Measurements from ENCODE around the gene U2AF1L4. TPM values are rescaled to one million over a fixed set of nuclear protein-coding genes. Genes with fewer than 3 reads are reported as not detected.

Gene U2AF1L4
- total RNA-seq, 2 experiments from 2014 or later: 35.5 to 36.2 TPM

DNA sequence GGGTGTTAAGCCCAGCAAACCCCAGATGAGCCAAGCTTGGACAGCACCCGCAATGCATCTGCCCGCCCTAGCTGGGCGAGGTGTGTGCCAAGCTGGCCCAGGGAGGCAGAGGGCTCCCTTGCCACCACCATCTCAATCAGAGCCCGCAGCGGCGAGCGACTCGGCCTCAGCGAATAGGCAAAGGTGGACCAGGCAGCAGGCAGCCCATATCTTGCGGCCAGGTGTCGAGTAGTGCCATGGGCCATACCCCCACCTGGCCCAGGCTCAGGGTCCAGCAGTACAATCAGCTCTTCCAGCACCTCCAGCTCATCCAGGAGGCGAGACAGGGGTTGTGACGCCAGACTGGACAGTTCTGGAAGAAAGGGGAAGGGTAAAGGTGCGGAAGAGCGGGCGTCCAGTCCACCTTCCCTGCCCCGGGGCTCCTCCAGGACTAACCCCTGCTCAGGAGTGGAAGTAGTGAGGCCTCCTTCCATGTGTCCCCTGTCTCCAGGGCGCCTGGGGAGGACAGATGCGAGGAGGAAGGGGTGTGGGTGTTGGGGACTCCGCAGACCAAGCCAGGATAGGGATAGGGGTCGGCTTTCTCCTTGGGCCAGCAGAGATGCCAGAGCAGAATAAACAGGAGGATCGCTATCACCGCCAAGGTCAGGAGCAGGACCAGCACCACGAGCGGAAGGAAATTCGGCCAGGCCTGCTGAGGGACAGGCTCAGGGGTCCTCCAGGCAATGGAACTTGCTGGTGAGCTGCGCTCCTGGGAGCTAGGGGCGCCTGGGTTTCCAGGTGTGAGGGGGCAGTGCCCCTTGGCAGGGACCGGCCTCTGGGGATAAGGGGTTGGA is 5.7 kb downstream of the U2AF1L4 start:
- Mint-ChIP-seq H3K4me1 (peaks cover 47% of the 10 kb centered on the region), H3K9me3 (no peaks in the 10 kb centered on the region), H3K4me3 (peak overlapping the region; percentile 81), H3K36me3 (ENCODE audit: low read depth) (peaks cover 44% of the 10 kb centered on the region), H3K27me3 (no peaks in the 10 kb centered on the region), H3K27ac (no peak overlapping the region)
- ChIA-PET CTCF (interaction anchor here (0.8 to 1.3 kb wide), 2 partner anchors 19 to 47 kb away, joined by 3 to 5 read pairs; no protein-coding TSS in a partner anchor), POLR2A (interaction anchor here (0.6 to 5.3 kb wide), 11 partner anchors 7 to 577 kb away, joined by 3 to 45 read pairs (median 5); partner anchors contain the start of gene KMT2B)
- DNase-seq: no peak

DNA sequence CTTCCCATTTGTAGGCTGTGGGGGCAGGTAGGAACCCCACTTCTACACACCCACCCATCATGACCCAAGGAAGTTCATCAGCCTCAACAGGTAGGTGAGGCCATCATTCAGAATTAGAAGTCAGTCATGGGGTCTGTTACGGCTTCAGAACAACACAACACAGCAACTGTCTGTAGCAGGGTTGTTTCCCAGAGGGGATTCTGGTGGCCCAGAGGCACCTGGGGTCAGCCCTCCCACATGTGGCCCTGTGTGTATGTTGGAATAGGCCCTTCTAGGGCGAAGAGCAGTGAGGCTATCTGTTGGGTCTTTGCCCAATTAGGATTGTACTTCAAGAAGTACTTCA is 6.4 kb downstream of the U2AF1L4 start:
- CTCF ChIA-PET: interaction anchor here (0.8 kb wide), 1 partner anchor 46 kb away, joined by 3 read pairs; no protein-coding TSS in a partner anchor
- peak overlapping the region; percentile 21 for H3K4me3 Mint-ChIP-seq

DNA sequence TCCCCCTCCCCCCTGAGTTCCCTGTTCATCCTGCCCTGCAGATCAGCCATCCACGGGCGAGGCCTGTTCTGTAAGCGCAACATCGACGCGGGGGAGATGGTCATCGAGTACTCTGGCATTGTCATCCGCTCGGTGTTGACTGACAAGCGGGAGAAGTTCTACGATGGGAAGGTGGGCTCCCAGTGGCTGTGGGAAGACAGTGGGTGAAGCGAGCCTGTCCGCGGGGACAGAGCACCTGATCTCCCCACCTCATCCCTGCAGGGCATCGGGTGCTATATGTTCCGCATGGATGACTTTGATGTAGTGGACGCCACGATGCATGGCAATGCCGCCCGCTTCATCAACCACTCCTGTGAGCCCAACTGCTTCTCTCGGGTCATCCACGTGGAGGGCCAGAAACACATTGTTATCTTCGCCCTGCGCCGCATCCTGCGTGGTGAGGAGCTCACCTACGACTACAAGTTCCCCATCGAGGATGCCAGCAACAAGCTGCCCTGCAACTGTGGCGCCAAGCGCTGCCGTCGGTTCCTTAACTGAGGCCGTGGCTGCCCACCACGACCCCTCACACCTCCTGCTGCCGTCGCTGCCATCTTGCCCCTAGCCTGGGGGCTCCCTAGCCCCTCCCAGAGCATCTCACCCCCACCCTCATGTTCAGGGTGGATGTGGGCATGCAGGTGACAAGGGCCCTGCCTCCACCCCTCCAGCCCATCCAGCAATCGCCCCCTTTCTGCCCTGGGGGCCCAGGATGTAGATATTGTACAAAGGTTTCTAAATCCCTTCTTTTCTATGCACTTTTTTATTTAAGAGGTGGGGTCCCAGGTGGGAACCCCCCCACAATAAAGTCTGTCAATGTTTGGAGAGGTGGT is 7.0 kb downstream of the U2AF1L4 start:
- Mint-ChIP-seq H3K27me3 (no peaks in the 10 kb centered on the region), H3K4me3 (peak overlapping the region; percentile 21), H3K36me3 (ENCODE audit: low read depth) (peaks cover 47% of the 10 kb centered on the region), H3K4me1 (peaks cover 37% of the 10 kb centered on the region), H3K27ac (peak overlapping the region; percentile 10), H3K9me3 (no peaks in the 10 kb centered on the region)
- CTCF ChIA-PET: interaction anchor here (0.8 to 2.5 kb wide), 5 partner anchors 10 to 46 kb away, joined by 3 to 12 read pairs (median 4); partner anchors contain the start of gene LIN37
- POLR2A ChIA-PET: interaction anchor here (0.7 to 5.3 kb wide), 9 partner anchors 10 to 82 kb away, joined by 3 to 45 read pairs (median 4); partner anchors contain the start of gene KMT2B
- no peak for DNase-seq

More for the DNA sequence above, 6.4 kb downstream of the U2AF1L4 start:
- POLR2A ChIA-PET: interaction anchor here (1.0 to 5.3 kb wide), 2 partner anchors 19 to 81 kb away, joined by 3 to 45 read pairs; partner anchors contain the start of gene KMT2B
- peaks cover 41% of the 10 kb centered on the region for H3K4me1 Mint-ChIP-seq
- H3K27ac Mint-ChIP-seq: no peak overlapping the region
- no peaks in the 10 kb centered on the region for H3K27me3 Mint-ChIP-seq
- no peaks in the 10 kb centered on the region for H3K9me3 Mint-ChIP-seq
- no peak for DNase-seq
- peaks cover 44% of the 10 kb centered on the region for H3K36me3 Mint-ChIP-seq (ENCODE audit: low read depth)

DNA sequence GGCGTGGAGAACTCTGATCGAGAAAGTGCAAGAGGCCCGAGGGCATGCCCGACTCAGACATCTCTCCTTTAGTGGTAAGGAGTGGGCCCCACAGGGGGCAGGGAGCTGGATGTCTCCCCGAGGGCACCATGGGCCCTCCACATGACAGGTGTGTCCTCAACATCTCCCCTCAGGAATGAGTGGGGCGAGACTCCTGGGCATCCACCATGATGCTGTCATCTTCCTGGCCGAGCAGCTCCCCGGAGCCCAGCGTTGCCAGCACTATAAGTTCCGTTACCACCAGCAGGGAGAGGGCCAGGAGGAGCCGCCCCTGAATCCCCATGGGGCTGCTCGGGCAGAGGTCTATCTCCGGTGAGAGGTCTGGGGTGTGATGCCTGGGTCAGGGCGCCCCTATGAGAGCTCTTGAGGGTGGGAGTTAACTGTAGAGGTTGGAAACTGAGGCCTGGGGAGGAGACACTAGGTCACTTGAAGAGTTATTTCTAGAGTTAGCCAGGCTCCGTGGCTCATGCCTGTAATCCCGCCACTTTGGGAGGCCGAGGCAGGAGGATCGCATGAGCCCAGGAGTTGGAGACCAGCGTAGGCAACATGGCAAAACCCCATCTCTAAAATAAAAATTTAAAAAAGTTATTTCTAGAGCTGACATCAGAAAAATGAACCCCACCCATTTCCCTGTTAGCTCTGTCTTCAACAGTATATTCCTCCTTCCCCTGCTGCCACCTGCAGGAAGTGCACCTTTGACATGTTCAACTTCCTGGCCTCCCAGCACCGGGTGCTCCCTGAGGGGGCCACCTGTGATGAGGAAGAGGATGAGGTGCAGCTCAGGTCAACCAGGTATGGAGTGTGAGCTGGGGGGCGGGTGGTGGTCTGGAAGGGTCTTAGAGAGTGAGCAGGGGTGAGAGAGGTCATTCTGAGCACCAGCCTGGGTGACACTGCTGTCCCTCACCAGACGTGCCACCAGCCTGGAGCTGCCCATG is 8.0 kb downstream of the U2AF1L4 start:
- no peaks in the 10 kb centered on the region for H3K27me3 Mint-ChIP-seq
- H3K4me3 Mint-ChIP-seq: no peak overlapping the region
- no peak for DNase-seq
- ChIA-PET POLR2A (interaction anchor here (0.7 to 4.1 kb wide), 11 partner anchors 8 to 83 kb away, joined by 3 to 17 read pairs (median 4); partner anchors contain the start of genes KMT2B, LIN37, PSENEN and U2AF1L4), CTCF (interaction anchor here (0.7 to 2.5 kb wide), 8 partner anchors 11 to 44 kb away, joined by 3 to 12 read pairs (median 4); partner anchors contain the start of gene LIN37)
- H3K4me1 Mint-ChIP-seq: peaks cover 29% of the 10 kb centered on the region
- H3K27ac Mint-ChIP-seq: peak overlapping the region; percentile 70
- peaks cover 45% of the 10 kb centered on the region for H3K36me3 Mint-ChIP-seq (ENCODE audit: low read depth)
- no peaks in the 10 kb centered on the region for H3K9me3 Mint-ChIP-seq

DNA sequence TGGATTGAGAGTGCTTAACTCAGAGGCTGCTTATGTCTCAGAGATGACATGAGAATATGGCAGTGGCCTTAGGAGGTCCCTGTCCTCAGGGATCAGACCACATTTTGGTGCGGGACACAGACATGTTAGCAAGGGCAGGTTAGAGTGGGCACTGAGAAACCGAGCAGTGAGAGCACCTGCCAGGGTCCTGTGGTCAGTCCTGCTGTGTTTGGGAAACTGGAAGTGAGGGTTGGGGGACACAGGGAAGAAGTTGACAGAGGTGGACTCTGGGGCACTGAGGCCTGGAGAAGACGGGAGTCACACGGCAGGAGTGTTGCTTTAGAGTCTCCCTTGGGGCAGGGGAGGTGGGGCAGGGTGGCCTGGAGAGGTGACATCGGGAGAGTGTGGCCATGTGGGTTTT is 10.3 kb downstream of the U2AF1L4 start:
- Mint-ChIP-seq H3K27ac (no peak overlapping the region), H3K36me3 (ENCODE audit: low read depth) (peaks cover 64% of the 10 kb centered on the region), H3K27me3 (no peaks in the 10 kb centered on the region), H3K4me3 (no peak overlapping the region), H3K4me1 (peaks cover 24% of the 10 kb centered on the region), H3K9me3 (no peaks in the 10 kb centered on the region)
- no peak for DNase-seq
- CTCF ChIA-PET: no interaction called here
- POLR2A ChIA-PET: interaction anchor here (1.2 to 4.1 kb wide), 3 partner anchors 10 to 16 kb away, joined by 4 to 13 read pairs (median 7); partner anchors contain the start of genes PSENEN and U2AF1L4

DNA sequence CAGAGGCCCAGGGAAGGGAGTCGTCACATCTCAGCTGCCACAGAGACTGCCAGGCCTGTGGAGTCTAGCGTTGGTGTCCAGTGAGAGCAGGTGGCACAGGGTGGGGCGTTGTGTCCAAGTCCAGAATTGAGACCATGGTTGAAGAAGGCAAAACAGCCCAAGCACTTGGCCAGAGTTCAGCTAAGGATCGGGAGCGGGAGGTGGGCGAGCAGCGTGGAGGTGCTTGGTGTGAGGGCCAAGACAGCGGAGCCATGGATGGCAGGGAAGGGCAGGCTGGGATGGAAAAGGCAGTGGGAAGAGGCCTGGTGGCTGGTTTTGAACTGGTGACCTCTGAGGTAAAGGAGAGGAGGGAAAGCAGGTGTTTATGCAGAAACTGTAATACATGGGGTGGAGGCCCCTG is 10.9 kb downstream of the U2AF1L4 start:
- ChIA-PET POLR2A (interaction anchor here (1.2 to 4.1 kb wide), 2 partner anchors 11 to 16 kb away, joined by 7 to 13 read pairs; partner anchors contain the start of genes PSENEN and U2AF1L4), CTCF (no interaction called here)
- Mint-ChIP-seq H3K27ac (no peak overlapping the region), H3K9me3 (no peaks in the 10 kb centered on the region), H3K27me3 (no peaks in the 10 kb centered on the region), H3K36me3 (ENCODE audit: low read depth) (peaks cover 70% of the 10 kb centered on the region), H3K4me3 (no peak overlapping the region), H3K4me1 (peaks cover 20% of the 10 kb centered on the region)
- no peak for DNase-seq

DNA sequence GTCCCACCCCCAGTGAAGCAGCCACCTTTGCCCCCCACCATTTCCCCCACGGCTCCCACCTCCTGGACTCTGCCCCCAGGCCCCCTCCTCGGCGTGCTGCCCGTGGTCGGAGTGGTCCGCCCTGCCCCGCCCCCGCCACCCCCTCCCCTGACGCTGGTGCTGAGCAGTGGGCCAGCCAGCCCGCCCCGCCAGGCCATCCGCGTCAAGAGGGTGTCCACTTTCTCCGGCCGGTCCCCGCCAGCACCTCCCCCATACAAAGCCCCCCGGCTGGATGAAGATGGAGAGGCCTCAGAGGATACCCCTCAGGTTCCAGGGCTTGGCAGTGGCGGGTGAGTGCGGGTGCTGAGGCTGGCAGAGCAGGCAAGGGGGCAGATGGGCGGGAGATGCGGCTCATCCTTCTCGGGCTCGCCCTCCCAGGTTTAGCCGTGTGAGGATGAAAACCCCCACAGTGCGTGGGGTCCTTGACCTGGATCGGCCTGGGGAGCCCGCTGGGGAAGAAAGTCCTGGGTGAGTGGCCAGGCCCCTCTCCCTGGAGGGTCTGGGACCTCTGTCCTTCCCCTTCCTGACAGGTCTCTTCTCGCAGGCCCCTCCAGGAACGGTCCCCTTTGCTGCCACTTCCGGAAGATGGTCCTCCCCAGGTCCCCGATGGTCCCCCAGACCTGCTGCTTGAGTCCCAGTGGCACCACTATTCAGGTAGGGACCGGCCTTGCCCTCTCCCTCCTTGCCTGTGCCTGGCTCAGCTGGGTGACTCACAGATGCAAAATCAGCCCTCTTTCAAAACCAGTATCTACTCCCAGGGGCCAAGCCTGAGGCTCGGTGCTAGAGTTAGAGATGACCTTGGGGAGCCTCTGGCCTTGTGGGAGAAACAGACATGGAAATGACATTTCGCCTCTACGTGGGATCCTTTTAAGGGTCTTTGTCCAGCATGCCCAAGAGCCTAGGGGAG is 11.8 kb downstream of the U2AF1L4 start:
- CTCF ChIA-PET: no interaction called here

DNA sequence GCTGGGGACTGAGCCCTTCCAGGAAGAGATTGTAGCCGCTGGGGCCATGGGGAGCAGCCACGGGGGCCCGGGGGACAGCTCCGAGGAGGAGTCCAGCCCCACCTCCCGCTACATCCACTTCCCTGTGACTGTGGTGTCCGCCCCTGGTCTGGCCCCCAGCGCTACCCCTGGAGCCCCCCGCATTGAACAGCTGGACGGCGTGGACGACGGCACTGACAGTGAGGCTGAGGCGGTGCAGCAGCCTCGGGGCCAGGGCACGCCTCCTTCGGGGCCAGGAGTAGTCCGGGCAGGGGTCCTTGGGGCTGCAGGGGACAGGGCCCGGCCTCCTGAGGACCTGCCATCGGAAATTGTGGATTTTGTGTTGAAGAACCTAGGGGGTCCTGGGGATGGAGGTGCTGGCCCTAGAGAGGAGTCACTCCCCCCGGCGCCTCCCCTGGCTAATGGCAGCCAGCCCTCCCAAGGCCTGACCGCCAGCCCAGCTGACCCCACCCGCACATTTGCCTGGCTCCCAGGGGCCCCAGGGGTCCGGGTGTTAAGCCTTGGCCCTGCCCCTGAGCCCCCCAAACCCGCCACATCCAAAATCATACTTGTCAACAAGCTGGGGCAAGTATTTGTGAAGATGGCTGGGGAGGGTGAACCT is 12.6 kb downstream of the U2AF1L4 start:
- Mint-ChIP-seq H3K4me3 (no peak overlapping the region), H3K36me3 (ENCODE audit: low read depth) (peaks cover 71% of the 10 kb centered on the region), H3K9me3 (no peaks in the 10 kb centered on the region), H3K4me1 (peaks cover 14% of the 10 kb centered on the region), H3K27ac (no peak overlapping the region), H3K27me3 (no peaks in the 10 kb centered on the region)
- ChIA-PET CTCF (no interaction called here), POLR2A (interaction anchor here (1.0 to 3.1 kb wide), 4 partner anchors 8 to 12 kb away, joined by 3 to 12 read pairs (median 4); partner anchors contain the start of gene IGFLR1)
- no peak for DNase-seq

More for the DNA sequence above, 11.8 kb downstream of the U2AF1L4 start:
- Mint-ChIP-seq H3K36me3 (ENCODE audit: low read depth) (peaks cover 71% of the 10 kb centered on the region), H3K9me3 (no peaks in the 10 kb centered on the region), H3K27ac (peak overlapping the region; percentile 31), H3K27me3 (no peaks in the 10 kb centered on the region), H3K4me1 (peaks cover 14% of the 10 kb centered on the region), H3K4me3 (no peak overlapping the region)
- no peak for DNase-seq
- POLR2A ChIA-PET: interaction anchor here (1.2 to 4.1 kb wide), 3 partner anchors 10 to 15 kb away, joined by 7 to 13 read pairs (median 12); partner anchors contain the start of genes IGFLR1, PSENEN and U2AF1L4

DNA sequence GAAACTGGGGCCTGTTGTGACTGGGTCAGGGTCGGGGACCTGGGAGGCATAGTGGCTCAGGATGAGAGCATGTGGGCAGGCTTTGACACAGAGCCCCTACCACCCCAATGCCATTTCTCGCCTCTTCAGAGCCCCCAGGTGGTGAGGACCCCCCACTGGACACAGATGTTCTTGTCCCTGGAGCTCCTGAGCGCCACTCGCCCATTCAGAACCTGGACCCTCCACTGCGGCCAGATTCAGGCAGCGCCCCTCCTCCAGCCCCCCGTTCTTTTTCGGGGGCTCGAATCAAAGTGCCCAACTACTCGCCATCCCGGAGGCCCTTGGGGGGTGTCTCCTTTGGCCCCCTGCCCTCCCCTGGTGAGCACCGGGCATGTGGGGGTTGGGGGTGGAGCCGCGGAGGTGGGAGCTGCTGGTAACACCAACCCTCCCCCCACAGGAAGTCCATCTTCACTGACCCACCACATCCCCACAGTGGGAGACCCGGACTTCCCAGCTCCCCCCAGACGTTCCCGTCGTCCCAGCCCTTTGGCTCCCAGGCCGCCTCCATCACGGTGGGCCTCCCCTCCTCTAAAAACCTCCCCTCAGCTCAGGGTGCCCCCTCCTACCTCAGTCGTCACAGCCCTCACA is 13.3 kb downstream of the U2AF1L4 start:
- DNase-seq: no peak
- H3K4me1 Mint-ChIP-seq: peaks cover 8% of the 10 kb centered on the region
- H3K27me3 Mint-ChIP-seq: no peaks in the 10 kb centered on the region
- ChIA-PET CTCF (no interaction called here), POLR2A (interaction anchor here (1.0 to 3.1 kb wide), 5 partner anchors 8 to 16 kb away, joined by 3 to 12 read pairs (median 4); partner anchors contain the start of genes IGFLR1 and LIN37)
- peaks cover 73% of the 10 kb centered on the region for H3K36me3 Mint-ChIP-seq (ENCODE audit: low read depth)
- no peak overlapping the region for H3K4me3 Mint-ChIP-seq
- no peak overlapping the region for H3K27ac Mint-ChIP-seq
- no peaks in the 10 kb centered on the region for H3K9me3 Mint-ChIP-seq

DNA sequence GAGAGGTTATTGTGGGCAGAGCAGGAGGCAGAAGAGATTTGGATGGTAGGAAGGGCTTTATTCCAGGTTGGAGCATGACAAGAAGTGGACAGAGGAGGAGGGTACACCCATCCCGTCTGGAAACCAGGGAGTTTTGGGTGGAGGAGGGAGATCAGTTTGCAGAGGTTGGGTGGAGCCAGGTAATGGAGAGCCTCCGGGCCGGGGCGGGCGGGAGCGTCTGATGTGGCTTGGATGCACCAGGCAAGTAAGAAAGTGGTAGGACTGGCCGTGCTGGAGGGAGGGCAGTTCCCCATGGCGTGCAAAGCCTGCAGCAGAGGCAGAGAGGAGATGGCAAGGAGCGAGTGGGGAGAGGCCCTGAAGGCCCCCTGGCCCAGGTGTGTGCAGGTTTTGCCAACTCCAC is 13.9 kb downstream of the U2AF1L4 start:
- Mint-ChIP-seq H3K9me3 (no peaks in the 10 kb centered on the region), H3K27me3 (no peaks in the 10 kb centered on the region), H3K4me3 (no peak overlapping the region), H3K27ac (no peak overlapping the region), H3K36me3 (ENCODE audit: low read depth) (peaks cover 72% of the 10 kb centered on the region), H3K4me1 (peaks cover 4% of the 10 kb centered on the region)
- CTCF ChIA-PET: no interaction called here
- no peak for DNase-seq
- POLR2A ChIA-PET: interaction anchor here (1.1 to 3.1 kb wide), 5 partner anchors 10 to 19 kb away, joined by 3 to 12 read pairs (median 4); partner anchors contain the start of genes IGFLR1 and LIN37

Data from activated CD4-positive, alpha-beta memory T cell treated with anti-CD3 and anti-CD28 coated beads, Interleukin-2, amount 10 ng/mL, durations not matched to agents 7 days and 5 days (primary cell).